ENCODE measurements around the gene GPR150.

The GPR150 gene

GRCh38 chr5:95605786-95606185 lies 14.1 kb upstream of the GPR150 start:
- Histone ChIP-seq H3K4me3 (ENCODE audit: low read depth, low read length) (no peak overlapping the region), H3K4me1 (ENCODE audit: control insufficient read depth, insufficient read depth, low read length) (no peaks in the 10 kb centered on the region), H3K36me3 (ENCODE audit: control insufficient read depth in 2 of 2, insufficient read depth in 1 of 2, low read length in 2 of 2) (peaks cover 0 to 9% of the 10 kb centered on the region in 2 experiments; a peak in 2 of 3 replicates), H3K9me3 (ENCODE audit: control insufficient read depth, insufficient read depth, low read depth, low read length) (no peaks in the 10 kb centered on the region), H3K27ac (ENCODE audit: extremely low read depth, low read depth, low read length) (no peak overlapping the region)
- ChIA-PET CTCF (interaction anchor here (1.1 kb wide), 1 partner anchor 17 kb away, joined by 3 read pairs; no protein-coding TSS in a partner anchor), POLR2A (no interaction called here)
- no peak for TF ChIP-seq ZNF701 (tag by site-specific recombination; IDR thresholded peaks at IDR 0.05)
- no peak for TF ChIP-seq ZBTB20 (tag by site-specific recombination; IDR thresholded peaks at IDR 0.05)
- TF ChIP-seq, protein P1, sequence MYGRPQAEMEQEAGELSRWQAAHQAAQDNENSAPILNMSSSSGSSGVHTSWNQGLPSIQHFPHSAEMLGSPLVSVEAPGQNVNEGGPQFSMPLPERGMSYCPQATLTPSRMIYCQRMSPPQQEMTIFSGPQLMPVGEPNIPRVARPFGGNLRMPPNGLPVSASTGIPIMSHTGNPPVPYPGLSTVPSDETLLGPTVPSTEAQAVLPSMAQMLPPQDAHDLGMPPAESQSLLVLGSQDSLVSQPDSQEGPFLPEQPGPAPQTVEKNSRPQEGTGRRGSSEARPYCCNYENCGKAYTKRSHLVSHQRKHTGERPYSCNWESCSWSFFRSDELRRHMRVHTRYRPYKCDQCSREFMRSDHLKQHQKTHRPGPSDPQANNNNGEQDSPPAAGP (tag by site-specific recombination; IDR thresholded peaks at IDR 0.05), result no peak
- TF ChIP-seq ZNF214 (tag by site-specific recombination; IDR thresholded peaks at IDR 0.05; ENCODE audit: borderline replicate concordance), result no peak
- TF ChIP-seq WT1 (tag by site-specific recombination; IDR thresholded peaks at IDR 0.05), result no peak
- TF ChIP-seq ZNF19 (tag by site-specific recombination; IDR thresholded peaks at IDR 0.05; ENCODE audit: low read depth), result no peak
- TF ChIP-seq ZNF768 (tag by site-specific recombination; IDR thresholded peaks at IDR 0.05), result no peak
- TF ChIP-seq, protein P2, sequence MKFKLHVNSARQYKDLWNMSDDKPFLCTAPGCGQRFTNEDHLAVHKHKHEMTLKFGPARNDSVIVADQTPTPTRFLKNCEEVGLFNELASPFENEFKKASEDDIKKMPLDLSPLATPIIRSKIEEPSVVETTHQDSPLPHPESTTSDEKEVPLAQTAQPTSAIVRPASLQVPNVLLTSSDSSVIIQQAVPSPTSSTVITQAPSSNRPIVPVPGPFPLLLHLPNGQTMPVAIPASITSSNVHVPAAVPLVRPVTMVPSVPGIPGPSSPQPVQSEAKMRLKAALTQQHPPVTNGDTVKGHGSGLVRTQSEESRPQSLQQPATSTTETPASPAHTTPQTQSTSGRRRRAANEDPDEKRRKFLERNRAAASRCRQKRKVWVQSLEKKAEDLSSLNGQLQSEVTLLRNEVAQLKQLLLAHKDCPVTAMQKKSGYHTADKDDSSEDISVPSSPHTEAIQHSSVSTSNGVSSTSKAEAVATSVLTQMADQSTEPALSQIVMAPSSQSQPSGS (tag by site-specific recombination; IDR thresholded peaks at IDR 0.05; ENCODE audit: low read depth), result no peak
- TF ChIP-seq ZFHX2 (tag by site-specific recombination; conservative IDR thresholded peaks at IDR 0.05), result no peak
- no peak for TF ChIP-seq PRDM6 (tag by site-specific recombination; IDR thresholded peaks at IDR 0.05)
- no peak for TF ChIP-seq ZNF202 (tag by site-specific recombination; IDR thresholded peaks at IDR 0.05; ENCODE audit: borderline replicate concordance)

- Histone ChIP-seq H3K9me3 (ENCODE audit: control insufficient read depth, insufficient read depth, low read depth, low read length) (no peaks in the 10 kb centered on the region), H3K4me1 (ENCODE audit: control insufficient read depth, insufficient read depth, low read length) (no peaks in the 10 kb centered on the region), H3K4me3 (ENCODE audit: low read depth, low read length) (no peak overlapping the region), H3K27ac (ENCODE audit: extremely low read depth, low read depth, low read length) (no peak overlapping the region), H3K36me3 (ENCODE audit: control insufficient read depth in 2 of 2, insufficient read depth in 1 of 2, low read length in 2 of 2) (peaks cover 0 to 3% of the 10 kb centered on the region in 2 experiments; a peak in 2 of 3 replicates)
- ChIA-PET POLR2A (no interaction called here), CTCF (interaction anchor here (1.1 kb wide), 1 partner anchor 17 kb away, joined by 3 read pairs; no protein-coding TSS in a partner anchor)
- TF ChIP-seq SCRT2 (tag by site-specific recombination; IDR thresholded peaks at IDR 0.05), result no peak
- no peak for TF ChIP-seq ZNF140 (tag by site-specific recombination; IDR thresholded peaks at IDR 0.05)
- TF ChIP-seq ZSCAN16 (tag by site-specific recombination; IDR thresholded peaks at IDR 0.05), result no peak
- TF ChIP-seq ZNF292 (tag by site-specific recombination; IDR thresholded peaks at IDR 0.05; ENCODE audit: borderline replicate concordance, low read depth), result no peak
- TF ChIP-seq, protein P3, sequence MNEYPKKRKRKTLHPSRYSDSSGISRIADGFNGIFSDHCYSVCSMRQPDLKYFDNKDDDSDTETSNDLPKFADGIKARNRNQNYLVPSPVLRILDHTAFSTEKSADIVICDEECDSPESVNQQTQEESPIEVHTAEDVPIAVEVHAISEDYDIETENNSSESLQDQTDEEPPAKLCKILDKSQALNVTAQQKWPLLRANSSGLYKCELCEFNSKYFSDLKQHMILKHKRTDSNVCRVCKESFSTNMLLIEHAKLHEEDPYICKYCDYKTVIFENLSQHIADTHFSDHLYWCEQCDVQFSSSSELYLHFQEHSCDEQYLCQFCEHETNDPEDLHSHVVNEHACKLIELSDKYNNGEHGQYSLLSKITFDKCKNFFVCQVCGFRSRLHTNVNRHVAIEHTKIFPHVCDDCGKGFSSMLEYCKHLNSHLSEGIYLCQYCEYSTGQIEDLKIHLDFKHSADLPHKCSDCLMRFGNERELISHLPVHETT (tag by site-specific recombination; IDR thresholded peaks at IDR 0.05), result no peak
- no peak for TF ChIP-seq ZNF600 (tag by site-specific recombination; IDR thresholded peaks at IDR 0.05)
- no peak for TF ChIP-seq ZNF157 (tag by site-specific recombination; IDR thresholded peaks at IDR 0.05)
- TF ChIP-seq ZNF580 (tag by site-specific recombination; IDR thresholded peaks at IDR 0.05), result no peak
These were observed 13.5 kb upstream of the GPR150 start for GRCh38 chr5:95606419-95606818.

All from HEK293 (cell line).